Epithelial cell of proximal tubule (primary cell): ENCODE data around the gene TEX264. TPM values are rescaled to one million over a fixed set of nuclear protein-coding genes. Genes with fewer than 3 reads are reported as not detected.

Experiments used
- DNase-seq: peaks from one replicate; pipeline ENCODE4 v3.0.0-alpha.2; 2011; ENCODE audit warnings: low read depth
- H3K4me3 ChIP-seq: 2 replicates; pipeline ENCODE4 v1.5.1; 2011; ENCODE audit warnings: low read depth, mild to moderate bottlenecking, low read length
- CTCF ChIP-seq: conservative IDR thresholded peaks from 2 replicates; pipeline ENCODE4 v1.5.1; 2012; ENCODE audit warnings: low read depth, mild to moderate bottlenecking, low read length
- total RNA-seq: library from RNA; depleted of rRNA; stranded (reverse); fragments of >200 nt; gene quantifications from 2 replicates; pipeline ENCODE4 v1.2.3, GENCODE V29; 2015

Gene TEX264
- total RNA-seq, 1 donor from 2014 or later: 55.3 TPM

- no peak overlapping the region for H3K4me3 ChIP-seq
- no peak for DNase-seq
- no peak for TF ChIP-seq CTCF
These were observed 5.1 kb downstream of the TEX264 start for GRCh38 chr3:51676102-51676640.

- DNase-seq: no peak
- H3K4me3 ChIP-seq: no peak overlapping the region
- no peak for TF ChIP-seq CTCF
These were observed 6.3 kb downstream of the TEX264 start for GRCh38 chr3:51677358-51677757.

- TF ChIP-seq CTCF: no peak
- no peak overlapping the region for H3K4me3 ChIP-seq
- DNase-seq: no peak
These were observed 7.1 kb downstream of the TEX264 start for GRCh38 chr3:51678186-51678585.

GRCh38 chr3:51678641-51679040, 7.6 kb downstream of the TEX264 start:
- H3K4me3 ChIP-seq: no peak overlapping the region
- DNase-seq: no peak
- TF ChIP-seq CTCF: no peak

GRCh38 chr3:51679318-51679717, 8.3 kb downstream of the TEX264 start:
- DNase-seq: no peak
- TF ChIP-seq CTCF: no peak

GRCh38 chr3:51679777-51680176, 8.7 kb downstream of the TEX264 start:
- H3K4me3 ChIP-seq: no peak overlapping the region
- no peak for DNase-seq
- no peak for TF ChIP-seq CTCF

More at GRCh38 chr3:51679318-51679717, 8.3 kb downstream of the TEX264 start:
- H3K4me3 ChIP-seq: no peak overlapping the region

- no peak overlapping the region for H3K4me3 ChIP-seq
- no peak for TF ChIP-seq CTCF
- no peak for DNase-seq
These were observed 9.1 kb downstream of the TEX264 start for GRCh38 chr3:51680196-51680595.
